ENCODE measurements around the gene FAM193A.

DNA sequence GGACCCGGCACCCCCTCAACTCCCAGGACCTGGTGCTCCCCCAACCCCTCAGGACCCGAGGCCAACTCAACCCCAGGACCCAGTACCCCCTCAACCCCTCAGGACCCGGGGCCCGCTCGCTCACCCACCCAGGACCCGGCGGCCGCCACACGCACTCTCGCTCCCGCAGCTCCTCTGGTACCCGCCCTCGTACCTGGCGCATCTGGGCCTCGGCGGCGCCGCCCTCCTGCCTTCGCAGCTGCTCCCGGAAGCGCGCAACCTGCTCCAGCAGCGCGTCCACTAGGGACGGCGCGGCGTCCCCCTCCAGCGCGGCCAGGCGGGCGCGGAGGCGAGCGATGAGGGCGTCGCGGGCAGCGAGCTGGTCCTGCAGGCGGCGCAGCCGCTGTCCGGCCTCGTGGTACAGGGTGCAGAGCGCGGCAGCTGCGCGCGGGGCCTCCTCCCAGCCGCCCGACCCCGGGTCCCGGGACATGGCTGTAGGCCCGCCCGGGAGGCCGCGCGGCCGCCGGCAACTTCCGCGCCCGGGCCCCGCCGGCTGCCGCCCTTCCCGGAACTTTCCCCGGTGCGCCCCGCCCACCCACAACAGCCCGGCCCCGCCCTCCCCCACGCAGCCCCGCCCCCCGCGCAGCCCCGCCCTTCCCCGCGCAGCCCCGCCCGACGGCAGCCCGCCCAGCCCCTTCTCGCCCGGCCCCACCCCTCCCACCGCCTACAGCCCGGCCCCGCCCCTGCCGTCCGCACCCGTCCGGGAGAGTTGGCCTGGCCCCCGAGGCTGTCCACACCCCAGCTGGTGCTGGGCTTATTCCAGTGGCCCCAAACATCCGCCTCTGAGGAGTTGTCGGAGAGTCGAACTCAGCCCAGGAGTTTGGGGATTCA is 219.6 kb downstream of the FAM193A start, which contains the start of gene TNIP2:
- TF ChIP-seq, protein P1, sequence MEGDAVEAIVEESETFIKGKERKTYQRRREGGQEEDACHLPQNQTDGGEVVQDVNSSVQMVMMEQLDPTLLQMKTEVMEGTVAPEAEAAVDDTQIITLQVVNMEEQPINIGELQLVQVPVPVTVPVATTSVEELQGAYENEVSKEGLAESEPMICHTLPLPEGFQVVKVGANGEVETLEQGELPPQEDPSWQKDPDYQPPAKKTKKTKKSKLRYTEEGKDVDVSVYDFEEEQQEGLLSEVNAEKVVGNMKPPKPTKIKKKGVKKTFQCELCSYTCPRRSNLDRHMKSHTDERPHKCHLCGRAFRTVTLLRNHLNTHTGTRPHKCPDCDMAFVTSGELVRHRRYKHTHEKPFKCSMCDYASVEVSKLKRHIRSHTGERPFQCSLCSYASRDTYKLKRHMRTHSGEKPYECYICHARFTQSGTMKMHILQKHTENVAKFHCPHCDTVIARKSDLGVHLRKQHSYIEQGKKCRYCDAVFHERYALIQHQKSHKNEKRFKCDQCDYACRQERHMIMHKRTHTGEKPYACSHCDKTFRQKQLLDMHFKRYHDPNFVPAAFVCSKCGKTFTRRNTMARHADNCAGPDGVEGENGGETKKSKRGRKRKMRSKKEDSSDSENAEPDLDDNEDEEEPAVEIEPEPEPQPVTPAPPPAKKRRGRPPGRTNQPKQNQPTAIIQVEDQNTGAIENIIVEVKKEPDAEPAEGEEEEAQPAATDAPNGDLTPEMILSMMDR (IDR thresholded peaks at IDR 0.05): peak in 4 of 6 experiments; percentile 29 to 61 (median 50)
- TF ChIP-seq POLR2A (IDR thresholded peaks at IDR 0.05): peak in 2 of 4 donors; percentile 55 to 72
